CD4-positive, alpha-beta T cell treated with Interleukin-12 subunit alpha and Interleukin-12 subunit beta, for 1 hour (primary cell): Measurements from ENCODE around the gene GPR78.

Source experiments
- DNase-seq: peaks from one replicate; pipeline ENCODE4 v3.0.0-alpha.2; 2020

GPR78 gene

GRCh38 chr4:8587469-8588195 lies 7.4 kb downstream of the GPR78 start:
- DNase-seq: no peak

- DNase-seq: no peak
These were observed 7.9 kb downstream of the GPR78 start for GRCh38 chr4:8588196-8588470.

GRCh38 chr4:8589336-8589735 lies 9.1 kb downstream of the GPR78 start:
- DNase-seq: no peak

- no peak for DNase-seq
These were observed 9.8 kb downstream of the GPR78 start for GRCh38 chr4:8589823-8590545.

- no peak for DNase-seq
These were observed 10.3 kb downstream of the GPR78 start for GRCh38 chr4:8590546-8590880.

- no peak for DNase-seq
These were observed 10.9 kb downstream of the GPR78 start for GRCh38 chr4:8591114-8591513.

- no peak for DNase-seq
These were observed 11.6 kb downstream of the GPR78 start for GRCh38 chr4:8591626-8592365.

GRCh38 chr4:8592366-8593263 lies 12.4 kb downstream of the GPR78 start, which contains the start of gene CPZ:
CPZ (plus strand) TSS chr4:8592765; CDS start chr4:8592834, 69 bp downstream.
- no peak for DNase-seq

GRCh38 chr4:8593264-8594096 lies 13.3 kb downstream of the GPR78 start:
- DNase-seq: no peak

- DNase-seq: no peak
These were observed 14.2 kb downstream of the GPR78 start for GRCh38 chr4:8594097-8595038.

- DNase-seq: no peak
These were observed 15.3 kb downstream of the GPR78 start for GRCh38 chr4:8595237-8596087.

- no peak for DNase-seq
These were observed 16.7 kb downstream of the GPR78 start for GRCh38 chr4:8596891-8597290.

- no peak for DNase-seq
These were observed 17.1 kb downstream of the GPR78 start for GRCh38 chr4:8597319-8597718.

- no peak for DNase-seq
These were observed 17.6 kb downstream of the GPR78 start for GRCh38 chr4:8597791-8598190.

GRCh38 chr4:8598391-8599090 lies 18.3 kb downstream of the GPR78 start:
- DNase-seq: no peak

- DNase-seq: no peak
These were observed 18.9 kb downstream of the GPR78 start for GRCh38 chr4:8599091-8599460.

GRCh38 chr4:8599657-8600056 lies 19.5 kb downstream of the GPR78 start:
- no peak for DNase-seq

- no peak for DNase-seq
These were observed 20.1 kb downstream of the GPR78 start for GRCh38 chr4:8600266-8600665.

GRCh38 chr4:8600686-8601085 lies 20.5 kb downstream of the GPR78 start:
- no peak for DNase-seq
